Cardiac fibroblast (primary cell): ENCODE measurements around the gene TBC1D4.

ENCODE experiments used
- DNase-seq, 2 donors: peaks; one replicate each; pipeline versions ENCODE4 v3.0.0 to v3.0.0-alpha.2; 2010; ENCODE audit warnings: low read depth in 2 of 2
- H3K4me3 ChIP-seq, 2 donors: replicated peaks in 1 of 2; 1 replicate in 1 of 2; 2 replicates in 1 of 2; pipeline ENCODE4 v1.5.1; 2011; ENCODE audit warnings: low read depth in 2 of 2, low read length in 2 of 2, mild to moderate bottlenecking in 2 of 2, moderate library complexity in 1 of 2
- CTCF ChIP-seq: IDR thresholded peaks from one replicate; pipeline ENCODE4 v1.5.1; 2011; ENCODE audit warnings: low read depth, mild to moderate bottlenecking, low read length, inconsistent platforms

TBC1D4 gene

GRCh38 chr13:75362026-75362425, 119.9 kb downstream of the TBC1D4 start:
- DNase-seq, result no peak
- H3K4me3 ChIP-seq, result no peak overlapping the region
- no peak for TF ChIP-seq CTCF

GRCh38 chr13:75360170-75360569, 121.8 kb downstream of the TBC1D4 start:
- no peak for DNase-seq
- no peak overlapping the region for H3K4me3 ChIP-seq
- TF ChIP-seq CTCF, result no peak

- peak; percentile 72 to 94 for DNase-seq
- no peak overlapping the region for H3K4me3 ChIP-seq
- no peak for TF ChIP-seq CTCF
Observed at GRCh38 chr13:75359266-75359665, 122.7 kb downstream of the TBC1D4 start.

- peak; percentile 70 to 76 for DNase-seq
Observed at GRCh38 chr13:75357576-75358289, 124.2 kb downstream of the TBC1D4 start.

GRCh38 chr13:75356421-75356820, 125.5 kb downstream of the TBC1D4 start:
- no peak for TF ChIP-seq CTCF
- DNase-seq, result no peak
- H3K4me3 ChIP-seq, result no peak overlapping the region

More at GRCh38 chr13:75357576-75358289, 124.2 kb downstream of the TBC1D4 start:
- TF ChIP-seq CTCF, result peak; percentile 69
- H3K4me3 ChIP-seq, result no peak overlapping the region

- no peak for TF ChIP-seq CTCF
- no peak overlapping the region for H3K4me3 ChIP-seq
- DNase-seq, result no peak
Observed at GRCh38 chr13:75355609-75356008, 126.4 kb downstream of the TBC1D4 start.

- no peak for DNase-seq
- H3K4me3 ChIP-seq, result no peak overlapping the region
- no peak for TF ChIP-seq CTCF
Observed at GRCh38 chr13:75353781-75354193, 128.2 kb downstream of the TBC1D4 start.
